OCI-LY3 (cell line): ENCODE results near the gene MUC6.

Experiments used
- CTCF ChIP-seq: fragments of 200-600, 300-600 bp; sonication (generic); IDR thresholded peaks from 2 replicates; pipeline ENCODE4 v1.5.1; 2014; ENCODE audit warnings: antibody characterized with exemption, low read length, low read depth
- EZH2phosphoT487 ChIP-seq: fragments of 200-600 bp; shearing (Covaris generic); IDR thresholded peaks from 2 replicates; pipeline ENCODE4 v1.6.1; 2018; ENCODE audit warnings: antibody characterized with exemption, mixed run types, low read depth

DNA sequence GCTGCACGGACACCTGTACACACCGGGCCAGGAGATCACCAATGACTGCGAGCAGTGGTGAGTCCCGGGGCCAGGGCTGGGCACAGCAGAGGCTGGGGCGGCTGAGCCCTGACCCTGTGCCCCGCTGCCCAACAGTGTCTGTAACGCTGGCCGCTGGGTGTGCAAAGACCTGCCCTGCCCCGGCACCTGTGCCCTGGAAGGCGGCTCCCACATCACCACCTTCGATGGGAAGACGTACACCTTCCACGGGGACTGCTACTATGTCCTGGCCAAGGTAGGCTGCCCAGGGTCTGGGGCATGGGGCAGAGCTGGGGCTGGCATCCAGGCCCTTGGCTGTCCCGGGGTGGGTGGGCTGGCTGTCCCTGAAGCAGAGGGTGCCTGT lies 45.8 kb upstream of the MUC6 start:
- no peak for TF ChIP-seq CTCF
- TF ChIP-seq EZH2phosphoT487: no peak
